Natural killer cell (primary cell): ENCODE measurements around the gene DPYSL5. TPM values are rescaled to one million over a fixed set of nuclear protein-coding genes. Genes with fewer than 3 reads are reported as not detected.

Source experiments
- ATAC-seq, 3 donors: fragments of 150-1000 bp in 2 of 3; fragments of 200-7000 bp in 1 of 3; cut with Tn5 transposase; 1 replicate in 1 of 3; 2 replicates in 2 of 3; pipeline ENCODE4 v1.10.0; 2021; ENCODE audit warnings: mild to moderate bottlenecking in 2 of 3, moderate library complexity in 2 of 3
- DNase-seq, 2 donors: peaks; one replicate each; pipeline versions ENCODE4 v3.0.0 to v3.0.0-alpha.2; 2013 to 2021; ENCODE audit warnings: mixed read lengths in 1 of 2
- H3K27ac ChIP-seq: one replicate; pipeline ENCODE4 v1.5.1; 2013; ENCODE audit warnings: mild to moderate bottlenecking, low read length
- H3K27me3 ChIP-seq: one replicate; pipeline ENCODE4 v1.6.1; 2013; ENCODE audit warnings: low read length; ENCODE audit not compliant: control insufficient read depth, insufficient read depth
- H3K36me3 ChIP-seq: one replicate; pipeline ENCODE4 v1.6.1; 2013; ENCODE audit warnings: low read length; ENCODE audit not compliant: control insufficient read depth, insufficient read depth
- H3K4me1 ChIP-seq: one replicate; pipeline ENCODE4 v1.6.1; 2013; ENCODE audit warnings: low read length; ENCODE audit not compliant: control insufficient read depth, insufficient read depth
- H3K4me3 ChIP-seq: one replicate; pipeline ENCODE4 v1.5.1; 2013; ENCODE audit warnings: low read length
- H3K9me3 ChIP-seq: one replicate; pipeline ENCODE4 v1.6.1; 2013; ENCODE audit warnings: low read length; ENCODE audit not compliant: control insufficient read depth, insufficient read depth
- H3K27ac Mint-ChIP-seq, 2 donors: one replicate each; pipeline ENCODE4 v1.8.0; 2022; ENCODE audit warnings: mild to moderate bottlenecking in 2 of 2, mixed read lengths in 2 of 2, moderate library complexity in 1 of 2
- H3K27me3 Mint-ChIP-seq, 2 donors: one replicate each; pipeline ENCODE4 v1.8.0; 2022; ENCODE audit warnings: low read depth in 2 of 2, mixed read lengths in 2 of 2
- H3K36me3 Mint-ChIP-seq: one replicate; pipeline ENCODE4 v1.8.0; 2022; ENCODE audit warnings: mixed read lengths
- H3K4me1 Mint-ChIP-seq, 2 donors: one replicate each; pipeline ENCODE4 v1.8.0; 2022; ENCODE audit warnings: mixed read lengths in 2 of 2
- H3K4me3 Mint-ChIP-seq: one replicate; pipeline ENCODE4 v1.8.0; 2022; ENCODE audit warnings: mild to moderate bottlenecking, moderate library complexity, mixed read lengths
- H3K9me3 Mint-ChIP-seq, 2 donors: one replicate each; pipeline ENCODE4 v1.8.0; 2022; ENCODE audit warnings: mixed read lengths in 2 of 2
- WGBS: methylation state at CpG from one replicate; pipeline ENCODE4 v1.1.7; 2013; ENCODE audit warnings: missing lambda C conversion rate; ENCODE audit not compliant: insufficient coverage; 5-methylcytosine and 5-hydroxymethylcytosine counted together
- intact Hi-C: fragments of 100-400 bp; cut with micrococcal nuclease; formaldehyde crosslinking; loops from one replicate; pipeline ENCODE4 v1.14.2; 2022
- total RNA-seq, 4 donors: library from RNA; stranded (reverse); fragments of 120-200 nt in 1 of 4; gene quantifications; one replicate each; pipeline versions ENCODE4 v1.2.3 to v1.2.4, GENCODE V29; 2013 to 2022
- TF ChIP-seq, protein P1 (sequence below): fragments of 200-600 bp; IDR thresholded peaks from one replicate; pipeline ENCODE4 v1.8.0; 2022; ENCODE audit warnings: antibody characterized with exemption

The DPYSL5 gene
- total RNA-seq, 3 donors from 2014 or later (not counting 1 experiment from before 2014, with no cell fraction given), result not detected

GRCh38 chr2:26941486-26941885 lies 93.6 kb downstream of the DPYSL5 start:
- Histone ChIP-seq H3K27ac (no peak overlapping the region), H3K4me3 (no peak overlapping the region), H3K4me1 (no peaks in the 10 kb centered on the region), H3K27me3 (no peaks in the 10 kb centered on the region), H3K36me3 (no peaks in the 10 kb centered on the region), H3K9me3 (no peaks in the 10 kb centered on the region)
- DNase-seq, result no peak
- ATAC-seq, result no peak
- TF ChIP-seq, protein P1, sequence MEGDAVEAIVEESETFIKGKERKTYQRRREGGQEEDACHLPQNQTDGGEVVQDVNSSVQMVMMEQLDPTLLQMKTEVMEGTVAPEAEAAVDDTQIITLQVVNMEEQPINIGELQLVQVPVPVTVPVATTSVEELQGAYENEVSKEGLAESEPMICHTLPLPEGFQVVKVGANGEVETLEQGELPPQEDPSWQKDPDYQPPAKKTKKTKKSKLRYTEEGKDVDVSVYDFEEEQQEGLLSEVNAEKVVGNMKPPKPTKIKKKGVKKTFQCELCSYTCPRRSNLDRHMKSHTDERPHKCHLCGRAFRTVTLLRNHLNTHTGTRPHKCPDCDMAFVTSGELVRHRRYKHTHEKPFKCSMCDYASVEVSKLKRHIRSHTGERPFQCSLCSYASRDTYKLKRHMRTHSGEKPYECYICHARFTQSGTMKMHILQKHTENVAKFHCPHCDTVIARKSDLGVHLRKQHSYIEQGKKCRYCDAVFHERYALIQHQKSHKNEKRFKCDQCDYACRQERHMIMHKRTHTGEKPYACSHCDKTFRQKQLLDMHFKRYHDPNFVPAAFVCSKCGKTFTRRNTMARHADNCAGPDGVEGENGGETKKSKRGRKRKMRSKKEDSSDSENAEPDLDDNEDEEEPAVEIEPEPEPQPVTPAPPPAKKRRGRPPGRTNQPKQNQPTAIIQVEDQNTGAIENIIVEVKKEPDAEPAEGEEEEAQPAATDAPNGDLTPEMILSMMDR, result no peak
- 58% methylated on average over 3 of the region's 3 CpGs for WGBS
- no peaks in the 10 kb centered on the region for H3K36me3 Mint-ChIP-seq
- peaks cover 0 to 7% of the 10 kb centered on the region in 2 donors for H3K4me1 Mint-ChIP-seq
- H3K27me3 Mint-ChIP-seq, result peaks cover 10 to 12% of the 10 kb centered on the region in 2 donors
- intact Hi-C loops, result no loop called here
- H3K27ac Mint-ChIP-seq, result no peak overlapping the region
- no peaks in the 10 kb centered on the region for H3K9me3 Mint-ChIP-seq
- H3K4me3 Mint-ChIP-seq, result no peak overlapping the region

DNA sequence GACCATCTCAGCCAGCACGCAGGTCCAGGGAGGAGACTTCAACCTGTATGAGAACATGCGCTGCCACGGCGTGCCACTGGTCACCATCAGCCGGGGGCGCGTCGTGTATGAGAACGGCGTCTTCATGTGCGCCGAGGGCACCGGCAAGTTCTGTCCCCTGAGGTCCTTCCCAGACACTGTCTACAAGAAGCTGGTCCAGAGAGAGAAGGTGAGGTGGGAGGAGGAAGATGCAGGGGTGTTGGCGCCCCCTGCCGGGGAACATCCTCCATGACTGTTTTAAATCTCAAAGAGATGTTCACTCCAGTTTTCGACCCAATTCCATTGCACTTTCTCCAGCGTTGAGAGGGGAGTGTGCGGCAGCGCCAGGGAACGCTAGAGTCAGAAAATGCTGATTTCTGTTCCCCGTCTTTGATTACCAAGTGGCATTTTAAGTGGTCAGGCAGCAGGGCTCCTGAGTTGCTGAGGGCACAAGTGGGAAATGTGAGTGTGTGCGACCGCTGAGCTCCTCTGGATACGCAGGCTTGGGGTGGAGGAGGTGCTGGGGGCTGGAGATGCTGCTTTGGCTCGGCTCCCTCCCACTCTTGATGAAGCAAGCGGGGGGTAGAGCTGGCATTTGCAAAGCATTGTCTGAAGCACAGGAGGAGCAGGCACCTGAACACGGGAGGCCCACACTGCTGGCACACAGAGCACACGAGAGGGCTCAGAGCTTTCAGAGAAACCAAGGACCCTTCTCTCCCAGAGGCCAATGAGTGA lies 94.8 kb downstream of the DPYSL5 start:
- H3K4me1 ChIP-seq, result no peaks in the 10 kb centered on the region
- Mint-ChIP-seq H3K27ac (no peak overlapping the region), H3K27me3 (peaks cover 10 to 14% of the 10 kb centered on the region in 2 donors), H3K4me1 (peaks cover 0 to 7% of the 10 kb centered on the region in 2 donors), H3K36me3 (no peaks in the 10 kb centered on the region), H3K9me3 (no peaks in the 10 kb centered on the region), H3K4me3 (no peak overlapping the region)
- intact Hi-C loops, result no loop called here
- TF ChIP-seq, protein P1, result peak; percentile 73
- no peaks in the 10 kb centered on the region for H3K9me3 ChIP-seq
- no peaks in the 10 kb centered on the region for H3K27me3 ChIP-seq
- WGBS, result 34% methylated on average over 28 of the region's 28 CpGs
- peak in 2 of 3 donors; percentile 36 to 64 for ATAC-seq
- no peak overlapping the region for H3K4me3 ChIP-seq
- peak; percentile 46 to 77 for DNase-seq
- H3K36me3 ChIP-seq, result no peaks in the 10 kb centered on the region
- H3K27ac ChIP-seq, result no peak overlapping the region

DNA sequence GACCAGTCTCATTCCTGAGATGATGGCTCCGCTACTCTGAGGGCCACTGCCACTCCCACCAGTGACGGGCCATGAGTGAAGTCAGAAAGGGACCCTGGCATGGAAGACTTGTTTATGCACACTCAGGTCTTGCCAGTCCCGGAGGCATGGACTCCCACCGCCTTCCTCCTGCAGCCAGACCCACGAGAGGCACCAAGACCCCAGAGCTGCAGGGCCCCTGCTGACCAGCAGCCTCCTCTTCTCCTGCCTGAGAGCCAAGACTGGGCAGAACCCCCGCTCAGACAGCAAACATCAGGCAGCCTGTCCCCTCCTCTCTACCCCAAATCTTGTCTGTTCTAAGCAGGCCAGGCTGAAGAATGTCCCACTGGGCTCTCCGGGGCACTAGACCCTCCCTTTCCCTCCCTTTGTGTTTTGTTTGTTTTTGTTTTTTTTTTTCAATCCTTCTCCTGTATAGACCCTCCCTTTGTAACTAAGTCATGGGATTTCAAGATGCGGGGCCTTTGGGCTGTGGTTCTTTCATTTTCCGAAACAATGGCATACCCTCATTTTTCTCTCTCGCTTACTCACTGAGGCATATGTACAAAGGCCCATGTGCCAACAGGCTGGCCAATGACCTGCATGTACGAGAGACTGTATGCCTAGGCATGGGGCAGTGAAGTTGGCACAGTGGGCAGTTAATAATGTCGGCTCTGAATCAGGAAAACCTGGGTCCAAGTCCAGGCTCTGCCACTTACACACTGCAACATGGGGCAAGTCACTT lies 98.2 kb downstream of the DPYSL5 start:
- no peak for ATAC-seq

More for the DNA sequence above, 98.2 kb downstream of the DPYSL5 start:
- intact Hi-C loops, result no loop called here
- Mint-ChIP-seq H3K36me3 (no peaks in the 10 kb centered on the region), H3K9me3 (no peaks in the 10 kb centered on the region), H3K27me3 (peaks cover 10 to 14% of the 10 kb centered on the region in 2 donors), H3K27ac (no peak overlapping the region), H3K4me3 (no peak overlapping the region), H3K4me1 (peaks cover 0 to 7% of the 10 kb centered on the region in 2 donors)
- no peak overlapping the region for H3K4me3 ChIP-seq
- H3K27ac ChIP-seq, result no peak overlapping the region
- H3K27me3 ChIP-seq, result no peaks in the 10 kb centered on the region
- H3K9me3 ChIP-seq, result no peaks in the 10 kb centered on the region
- H3K4me1 ChIP-seq, result no peaks in the 10 kb centered on the region
- DNase-seq, result no peak
- TF ChIP-seq, protein P1, result no peak
- WGBS, result 88% methylated on average over 11 of the region's 12 CpGs
- no peaks in the 10 kb centered on the region for H3K36me3 ChIP-seq
